GM12875 (cell line): Measurements from ENCODE around the gene NKAIN2.

Source experiments
- H3K4me3 ChIP-seq: one replicate; pipeline ENCODE4 v1.5.1; 2011; ENCODE audit warnings: low read depth, low read length, control low read depth
- TF ChIP-seq, protein P1 (sequence below): IDR thresholded peaks from 2 replicates; pipeline ENCODE4 v1.5.1; 2011; ENCODE audit warnings: low read depth, mild to moderate bottlenecking, control low read depth, inconsistent platforms, low read length, moderate library complexity, borderline replicate concordance; ENCODE audit not compliant: insufficient read depth

NKAIN2 gene

GRCh38 chr6:124033501-124033900 is 229.8 kb downstream of the NKAIN2 start:
- TF ChIP-seq, protein P1, sequence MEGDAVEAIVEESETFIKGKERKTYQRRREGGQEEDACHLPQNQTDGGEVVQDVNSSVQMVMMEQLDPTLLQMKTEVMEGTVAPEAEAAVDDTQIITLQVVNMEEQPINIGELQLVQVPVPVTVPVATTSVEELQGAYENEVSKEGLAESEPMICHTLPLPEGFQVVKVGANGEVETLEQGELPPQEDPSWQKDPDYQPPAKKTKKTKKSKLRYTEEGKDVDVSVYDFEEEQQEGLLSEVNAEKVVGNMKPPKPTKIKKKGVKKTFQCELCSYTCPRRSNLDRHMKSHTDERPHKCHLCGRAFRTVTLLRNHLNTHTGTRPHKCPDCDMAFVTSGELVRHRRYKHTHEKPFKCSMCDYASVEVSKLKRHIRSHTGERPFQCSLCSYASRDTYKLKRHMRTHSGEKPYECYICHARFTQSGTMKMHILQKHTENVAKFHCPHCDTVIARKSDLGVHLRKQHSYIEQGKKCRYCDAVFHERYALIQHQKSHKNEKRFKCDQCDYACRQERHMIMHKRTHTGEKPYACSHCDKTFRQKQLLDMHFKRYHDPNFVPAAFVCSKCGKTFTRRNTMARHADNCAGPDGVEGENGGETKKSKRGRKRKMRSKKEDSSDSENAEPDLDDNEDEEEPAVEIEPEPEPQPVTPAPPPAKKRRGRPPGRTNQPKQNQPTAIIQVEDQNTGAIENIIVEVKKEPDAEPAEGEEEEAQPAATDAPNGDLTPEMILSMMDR = no peak
- no peak overlapping the region for H3K4me3 ChIP-seq

- TF ChIP-seq, protein P1 = no peak
- no peak overlapping the region for H3K4me3 ChIP-seq
Observed at GRCh38 chr6:124036384-124036783, 232.7 kb downstream of the NKAIN2 start.

- TF ChIP-seq, protein P1 = no peak
- H3K4me3 ChIP-seq = no peak overlapping the region
Observed at GRCh38 chr6:124040655-124041054, 237.0 kb downstream of the NKAIN2 start.

DNA sequence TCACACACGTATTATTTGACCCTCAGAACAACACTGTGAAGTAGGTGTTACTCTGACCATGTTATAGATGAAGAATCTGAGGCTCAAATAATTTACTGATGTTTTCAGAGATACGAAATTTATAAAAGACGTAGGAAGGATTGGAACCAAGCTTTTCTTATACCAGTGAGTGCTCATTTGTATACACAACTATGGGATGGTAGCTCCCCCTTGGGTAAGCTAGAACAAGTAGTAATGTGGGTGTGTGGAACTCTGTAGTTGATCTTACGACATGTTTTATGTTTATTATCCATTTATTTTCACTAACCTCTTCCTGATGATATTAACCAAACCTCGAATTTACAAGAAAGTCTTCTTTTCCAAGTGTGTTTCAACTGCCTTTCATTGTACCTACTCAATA is 248.5 kb downstream of the NKAIN2 start:
- TF ChIP-seq, protein P1 = no peak
- no peak overlapping the region for H3K4me3 ChIP-seq

GRCh38 chr6:124053315-124053714 is 249.7 kb downstream of the NKAIN2 start:
- H3K4me3 ChIP-seq = no peak overlapping the region
- TF ChIP-seq, protein P1 = no peak

GRCh38 chr6:124054034-124054433 is 250.4 kb downstream of the NKAIN2 start:
- H3K4me3 ChIP-seq = no peak overlapping the region
- TF ChIP-seq, protein P1 = no peak

DNA sequence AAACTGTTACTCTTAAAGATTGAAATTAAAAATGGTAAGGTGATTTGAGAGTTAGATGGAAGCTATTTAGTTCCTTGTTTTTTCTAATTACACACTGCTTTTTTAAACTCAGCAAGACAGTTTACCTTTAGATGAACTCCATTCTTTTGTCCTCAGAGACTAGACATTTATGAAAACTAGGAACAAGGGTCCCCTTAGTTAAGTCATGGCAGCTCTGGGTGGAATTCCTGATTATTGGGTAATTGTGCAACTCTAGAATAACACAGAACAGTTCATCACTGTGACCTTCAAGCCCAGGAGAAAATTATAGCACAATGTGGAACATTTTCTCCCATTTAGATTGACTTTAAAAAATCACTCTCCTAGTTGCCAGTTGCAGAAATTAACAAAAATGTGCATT is 251.7 kb downstream of the NKAIN2 start:
- TF ChIP-seq, protein P1 = no peak

More for the DNA sequence above, 251.7 kb downstream of the NKAIN2 start:
- no peak overlapping the region for H3K4me3 ChIP-seq
